Parietal lobe (tissue), 2 donors: ENCODE results near the gene TAPT1. TPM values are rescaled to one million over a fixed set of nuclear protein-coding genes. Genes with fewer than 3 reads are reported as not detected.

ENCODE experiments used
- small RNA-seq: library from RNA; depleted of rRNA; stranded (forward); fragments of <200 nt; gene quantifications from one replicate; pipeline ENCODE3, GENCODE V24; 2014; ENCODE audit warnings: low replicate concordance
- total RNA-seq: library from RNA; depleted of rRNA; stranded (reverse); fragments of >200 nt; gene quantifications from one replicate; pipeline ENCODE4 v1.2.3, GENCODE V29; 2014

TAPT1 gene
- total RNA-seq, result 72.0 TPM

GRCh38 chr4:16225863-16226815 lies at the start of gene TAPT1:
Gene TAPT1 (minus strand): TSS chr4:16226471. CDS start chr4:16226457, 14 bp downstream.

Small RNA genes lying within 50 kb of the gene (small RNA-seq; reads per million reads assigned to genes)
- gene RPS21P4, result not detected

Other genes with a start within 250 kb of the TAPT1 start
- 91.1 TPM for gene PROM1, start 142.4 kb downstream of the TAPT1 start, total RNA-seq